Esophagus squamous epithelium (tissue), 5 donors: ENCODE measurements around the gene LRBA. TPM values are rescaled to one million over a fixed set of nuclear protein-coding genes. Genes with fewer than 3 reads are reported as not detected.
A peak's percentile ranks its signal among the peaks of the same experiment; 100 is the strongest.

Source experiments
- DNase-seq: peaks from one replicate; lab custom pipeline; 2025; lab: John Stamatoyannopoulos, UW
- H3K27ac ChIP-seq, 4 donors: fragments of 200-600 bp; sonication (generic); one replicate each; pipeline ENCODE4 v1.5.1; 2016 to 2019; ENCODE audit warnings: mild to moderate bottlenecking in 1 of 4
- H3K27me3 ChIP-seq, 4 donors: fragments of 200-600 bp; sonication (generic); 1 replicate in 3 of 4; 2 replicates in 1 of 4; pipeline versions ENCODE4 v1.5.1 to v1.6.0; 2017 to 2021; ENCODE audit warnings: antibody characterized with exemption in 1 of 4
- H3K36me3 ChIP-seq, 3 donors: fragments of 200-600 bp; sonication (generic); one replicate each; pipeline ENCODE4 v1.5.1; 2016 to 2019
- H3K4me1 ChIP-seq, 3 donors: fragments of 200-600 bp; sonication (generic); one replicate each; pipeline ENCODE4 v1.5.1; 2017 to 2019
- H3K4me3 ChIP-seq, 4 donors: fragments of 200-600 bp; sonication (generic); 1 replicate in 3 of 4; 2 replicates in 1 of 4; pipeline ENCODE4 v1.5.1; 2016 to 2019; ENCODE audit warnings: mild to moderate bottlenecking in 2 of 4, moderate library complexity in 1 of 4
- H3K9me3 ChIP-seq, 3 donors: fragments of 200-600 bp; sonication (generic); one replicate each; pipeline ENCODE4 v1.5.1; 2016 to 2019
- POLR2A ChIP-seq, 4 donors: fragments of 450-650 bp; IDR thresholded peaks; one replicate each; pipeline ENCODE4 v1.6.1; 2017; ENCODE audit warnings: antibody characterized with exemption in 4 of 4, mild to moderate bottlenecking in 4 of 4, moderate library complexity in 3 of 4
- WGBS, 2 donors: methylation state at CpG; one replicate each; pipeline ENCODE4 v1.1.5; 2018; 5-methylcytosine and 5-hydroxymethylcytosine counted together
- intact Hi-C: fragments of 100-400 bp; cut with DNase I; formaldehyde crosslinking; loops from one replicate; pipeline ENCODE4 v1.15.0; 2022
- total RNA-seq, 4 donors: library from RNA; depleted of rRNA; stranded (reverse); fragments of >200 nt; gene quantifications; one replicate each; pipeline ENCODE4 v1.1.0, GENCODE V29; 2016
- TF ChIP-seq, protein P1 (sequence below), 6 experiments: fragments of 450-650 bp in 4 of 6; fragments of 200-600 bp in 2 of 6; sonication (generic) in 2 of 6; IDR thresholded peaks; one replicate each; pipeline ENCODE4 v1.5.1; 2016 to 2019; ENCODE audit warnings: antibody characterized with exemption in 6 of 6, mild to moderate bottlenecking in 4 of 6, moderate library complexity in 4 of 6
- donor health status: DM: yes; HTN: yes; CAD: no.

Gene LRBA
- total RNA-seq, 4 donors from 2014 or later = 54.7 to 91.8 (median 66.2) TPM

DNA sequence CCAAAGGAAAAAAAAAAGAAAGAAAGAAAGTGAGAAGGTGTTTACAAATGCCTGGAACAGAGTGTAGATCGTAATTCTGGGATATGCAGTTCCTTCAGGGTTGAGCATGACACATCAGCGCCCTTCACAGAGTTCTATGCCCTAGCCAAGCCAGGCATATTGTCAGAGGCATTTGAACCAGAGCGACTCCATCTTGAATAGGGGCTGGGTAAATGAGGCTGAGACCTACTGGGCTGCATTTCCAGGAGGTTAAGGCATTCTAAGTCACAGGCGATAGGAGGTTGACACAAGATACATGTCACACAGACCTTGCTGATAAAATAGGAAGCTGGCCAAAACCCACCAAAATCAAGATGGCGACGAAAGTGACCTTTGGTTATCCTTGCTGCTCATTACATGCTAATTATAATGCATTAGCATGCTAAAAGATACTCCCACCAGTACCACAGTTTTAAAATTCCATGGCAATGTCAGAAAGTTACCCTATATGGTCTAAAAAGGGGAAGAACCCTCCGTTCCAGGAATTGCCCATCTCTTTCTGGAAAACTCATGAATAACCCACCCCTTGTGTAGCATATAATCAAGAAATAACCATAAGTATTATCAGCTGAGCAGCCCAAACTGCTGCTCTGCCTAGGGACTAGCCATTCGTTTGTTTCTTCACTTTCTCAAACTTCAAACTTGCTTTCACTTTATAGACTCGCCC lies 23.5 kb upstream of the LRBA start:
- no peaks in the 10 kb centered on the region for H3K36me3 ChIP-seq
- H3K4me3 ChIP-seq = no peak overlapping the region
- H3K4me1 ChIP-seq = peaks cover 0 to 11% (median 0%) of the 10 kb centered on the region in 3 donors
- 87 to 92% methylated on average over 9 of the region's 9 CpGs for WGBS, 2 donors
- intact Hi-C loops = no loop called here
- no peak overlapping the region for H3K27ac ChIP-seq
- DNase-seq = no peak
- H3K27me3 ChIP-seq = no peaks in the 10 kb centered on the region
- no peaks in the 10 kb centered on the region for H3K9me3 ChIP-seq
- TF ChIP-seq, protein P1, sequence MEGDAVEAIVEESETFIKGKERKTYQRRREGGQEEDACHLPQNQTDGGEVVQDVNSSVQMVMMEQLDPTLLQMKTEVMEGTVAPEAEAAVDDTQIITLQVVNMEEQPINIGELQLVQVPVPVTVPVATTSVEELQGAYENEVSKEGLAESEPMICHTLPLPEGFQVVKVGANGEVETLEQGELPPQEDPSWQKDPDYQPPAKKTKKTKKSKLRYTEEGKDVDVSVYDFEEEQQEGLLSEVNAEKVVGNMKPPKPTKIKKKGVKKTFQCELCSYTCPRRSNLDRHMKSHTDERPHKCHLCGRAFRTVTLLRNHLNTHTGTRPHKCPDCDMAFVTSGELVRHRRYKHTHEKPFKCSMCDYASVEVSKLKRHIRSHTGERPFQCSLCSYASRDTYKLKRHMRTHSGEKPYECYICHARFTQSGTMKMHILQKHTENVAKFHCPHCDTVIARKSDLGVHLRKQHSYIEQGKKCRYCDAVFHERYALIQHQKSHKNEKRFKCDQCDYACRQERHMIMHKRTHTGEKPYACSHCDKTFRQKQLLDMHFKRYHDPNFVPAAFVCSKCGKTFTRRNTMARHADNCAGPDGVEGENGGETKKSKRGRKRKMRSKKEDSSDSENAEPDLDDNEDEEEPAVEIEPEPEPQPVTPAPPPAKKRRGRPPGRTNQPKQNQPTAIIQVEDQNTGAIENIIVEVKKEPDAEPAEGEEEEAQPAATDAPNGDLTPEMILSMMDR (IDR thresholded peaks at IDR 0.05) = no peak

DNA sequence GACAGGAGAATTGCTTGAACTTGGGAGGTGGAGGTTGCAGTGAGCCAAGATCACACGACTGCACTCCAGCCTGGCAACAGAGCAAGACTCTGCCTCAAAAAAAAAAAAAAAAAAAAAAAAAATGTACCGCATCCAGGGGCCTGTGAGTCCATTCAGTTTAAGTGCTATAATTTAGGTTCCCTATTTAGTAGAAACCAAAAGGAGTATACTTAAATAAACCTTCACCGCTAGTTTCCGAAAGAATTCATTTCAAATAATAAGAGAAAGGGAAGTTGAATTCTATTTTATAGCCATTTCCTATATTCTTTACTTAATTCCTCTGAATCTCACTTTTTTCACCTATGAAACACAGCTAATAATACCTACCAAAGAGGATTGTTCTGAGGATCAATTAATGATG lies 20.8 kb upstream of the LRBA start:
- Histone ChIP-seq H3K36me3 (no peaks in the 10 kb centered on the region), H3K4me3 (peak overlapping the region in 1 of 4 donors; percentile 20), H3K4me1 (peaks cover 0 to 11% (median 0%) of the 10 kb centered on the region in 3 donors), H3K27me3 (no peaks in the 10 kb centered on the region), H3K27ac (peak overlapping the region in 2 of 4 donors; percentile 72 to 74), H3K9me3 (no peaks in the 10 kb centered on the region)
- DNase-seq = no peak
- WGBS, 2 donors = 66 to 69% methylated on average over 4 of the region's 4 CpGs
- intact Hi-C loops = no loop called here
- TF ChIP-seq POLR2A (IDR thresholded peaks at IDR 0.05) = no peak
- TF ChIP-seq, protein P1 (IDR thresholded peaks at IDR 0.05) = no peak

DNA sequence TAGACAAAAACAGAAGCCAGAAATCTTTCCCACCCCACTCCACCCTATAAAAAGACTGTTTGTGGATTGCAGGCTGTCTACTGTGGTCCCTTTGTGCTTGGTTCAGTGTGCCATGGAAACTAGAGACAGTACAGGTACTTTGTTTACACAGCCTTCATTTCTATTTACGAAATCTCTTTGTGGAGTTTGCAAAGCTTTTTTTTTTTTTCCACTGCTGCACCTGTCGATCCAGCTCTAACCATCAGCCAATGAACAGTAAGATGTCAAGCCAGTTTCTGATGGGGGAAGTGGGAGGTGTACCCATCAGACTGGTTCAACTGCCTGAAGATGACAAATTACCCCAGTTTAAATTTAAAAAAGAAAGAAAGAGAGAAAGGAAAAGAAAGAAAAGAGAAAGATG lies 20.2 kb upstream of the LRBA start:
- peaks cover 0 to 11% (median 0%) of the 10 kb centered on the region in 3 donors for H3K4me1 ChIP-seq
- H3K27ac ChIP-seq = peak overlapping the region in 2 of 4 donors; percentile 72 to 74
- no peaks in the 10 kb centered on the region for H3K9me3 ChIP-seq
- H3K36me3 ChIP-seq = no peaks in the 10 kb centered on the region
- DNase-seq = no peak
- WGBS, 2 donors = 10 to 17% methylated on average over 1 to 2 of the region's 2 CpGs
- intact Hi-C loops = no loop called here
- no peaks in the 10 kb centered on the region for H3K27me3 ChIP-seq
- H3K4me3 ChIP-seq = peak overlapping the region in 1 of 4 donors; percentile 20
- TF ChIP-seq, protein P1 (IDR thresholded peaks at IDR 0.05) = no peak
- TF ChIP-seq POLR2A (IDR thresholded peaks at IDR 0.05) = no peak

DNA sequence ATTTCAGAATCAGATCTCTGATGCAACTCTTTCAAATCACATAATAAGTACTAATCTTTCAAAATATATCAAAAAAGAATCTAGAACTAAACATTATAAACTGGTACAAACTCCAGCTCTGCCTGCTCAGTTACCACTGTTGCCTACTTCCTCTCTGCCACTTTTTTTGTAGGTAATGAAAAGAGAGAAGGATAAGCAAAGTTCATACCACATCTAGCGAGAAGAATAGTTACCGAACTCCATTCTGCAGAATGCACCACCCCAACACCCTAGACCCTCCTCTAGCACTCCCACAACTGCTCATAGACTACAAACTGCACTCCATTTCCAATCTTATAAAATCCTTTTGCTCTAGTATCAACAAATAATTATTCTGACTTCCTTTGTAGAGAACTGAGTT lies 19.7 kb upstream of the LRBA start:
- WGBS, 2 donors = 28 to 37% methylated on average over 2 of the region's 2 CpGs
- no peak overlapping the region for H3K4me3 ChIP-seq
- no peaks in the 10 kb centered on the region for H3K36me3 ChIP-seq
- no peaks in the 10 kb centered on the region for H3K27me3 ChIP-seq
- no peak for DNase-seq
- no peaks in the 10 kb centered on the region for H3K9me3 ChIP-seq
- intact Hi-C loops = no loop called here
- peak overlapping the region in 2 of 4 donors; percentile 72 to 74 for H3K27ac ChIP-seq
- TF ChIP-seq, protein P1 (IDR thresholded peaks at IDR 0.05) = no peak
- TF ChIP-seq POLR2A (IDR thresholded peaks at IDR 0.05) = no peak
- H3K4me1 ChIP-seq = peaks cover 0 to 11% (median 0%) of the 10 kb centered on the region in 3 donors

DNA sequence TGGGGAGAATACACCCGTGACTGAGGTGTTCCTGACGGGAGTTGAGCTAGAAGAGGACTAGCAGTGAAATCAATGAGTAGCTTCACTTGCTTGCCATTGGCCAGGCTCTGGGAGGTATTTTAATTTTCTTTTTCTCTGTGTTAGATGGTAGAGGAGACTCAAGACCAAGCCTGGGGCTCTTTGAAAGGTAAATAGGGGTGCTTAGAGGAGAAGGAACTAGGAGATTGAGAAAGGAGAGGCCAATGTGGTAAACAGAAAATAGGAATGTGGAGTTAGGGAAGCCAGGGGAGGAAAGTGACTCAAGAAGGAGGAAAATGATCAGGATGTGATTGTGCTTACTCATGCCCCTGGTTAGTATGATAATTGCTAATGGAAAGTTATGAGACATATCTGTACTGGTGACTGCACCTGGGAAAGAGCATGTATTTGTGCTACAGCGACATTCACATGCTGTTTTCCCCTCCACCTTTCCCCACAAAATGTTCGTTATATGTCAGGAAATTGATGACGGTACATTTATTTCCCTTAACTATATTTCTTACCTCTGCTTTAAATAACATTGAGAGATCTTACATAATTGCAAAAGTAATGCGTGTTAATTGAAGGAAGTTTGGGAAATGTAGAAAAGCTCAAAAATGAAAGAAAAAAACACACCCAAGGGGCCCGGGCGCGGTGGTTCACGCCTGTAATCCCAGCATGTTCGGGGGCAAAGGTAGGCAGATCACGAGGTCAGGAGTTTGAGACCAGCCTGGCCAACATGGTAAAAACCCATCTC lies 16.9 kb upstream of the LRBA start:
- 55 to 64% methylated on average over 11 to 12 of the region's 12 CpGs for WGBS, 2 donors
- Histone ChIP-seq H3K27me3 (no peaks in the 10 kb centered on the region), H3K9me3 (no peaks in the 10 kb centered on the region), H3K4me3 (peak overlapping the region in 1 of 4 donors; percentile 30), H3K27ac (no peak overlapping the region), H3K4me1 (peaks cover 0 to 11% (median 0%) of the 10 kb centered on the region in 3 donors), H3K36me3 (no peaks in the 10 kb centered on the region)
- TF ChIP-seq, protein P1 (IDR thresholded peaks at IDR 0.05) = no peak
- no peak for TF ChIP-seq POLR2A (IDR thresholded peaks at IDR 0.05)
- intact Hi-C loops = no loop called here
- DNase-seq = no peak
